ENCODE data around the gene MAD1L1.
"Not testable (repeated sequence)": the region's sequence is repeated elsewhere in the genome, so short reads cannot be mapped to it uniquely, and the experiment has no call there.

The MAD1L1 gene

GRCh38 chr7:1990001-1990670, 242.6 kb downstream of the MAD1L1 start:
- DNase-seq (ENCODE audit: low spot score), result no peak

- DNase-seq (ENCODE audit: low spot score), result no peak
Measured at GRCh38 chr7:1989049-1989860, 243.5 kb downstream of the MAD1L1 start.

- DNase-seq (ENCODE audit: low spot score), result no peak
Measured at GRCh38 chr7:1988533-1988930, 244.2 kb downstream of the MAD1L1 start.

- DNase-seq (ENCODE audit: low spot score), result no peak
Measured at GRCh38 chr7:1987591-1988532, 244.9 kb downstream of the MAD1L1 start.

GRCh38 chr7:1987084-1987535, 245.6 kb downstream of the MAD1L1 start:
- DNase-seq (ENCODE audit: low spot score), result no peak

- no peak for DNase-seq (ENCODE audit: low spot score)
Measured at GRCh38 chr7:1986366-1987083, 246.2 kb downstream of the MAD1L1 start.

- no peak for DNase-seq (ENCODE audit: low spot score)
Measured at GRCh38 chr7:1985936-1986335, 246.8 kb downstream of the MAD1L1 start.

GRCh38 chr7:1985042-1985441, 247.7 kb downstream of the MAD1L1 start:
- DNase-seq (ENCODE audit: low spot score), result no peak

GRCh38 chr7:1981878-1982230, 250.9 kb downstream of the MAD1L1 start:
- DNase-seq (ENCODE audit: low spot score), result no peak

- DNase-seq (ENCODE audit: low spot score), result no peak
Measured at GRCh38 chr7:1981201-1981877, 251.4 kb downstream of the MAD1L1 start.

- no peak for DNase-seq (ENCODE audit: low spot score)
Measured at GRCh38 chr7:1979591-1980560, 252.9 kb downstream of the MAD1L1 start.

GRCh38 chr7:1978656-1979590, 253.8 kb downstream of the MAD1L1 start:
- DNase-seq (ENCODE audit: low spot score), result no peak

- no peak for DNase-seq (ENCODE audit: low spot score)
Measured at GRCh38 chr7:1977876-1978441, 254.8 kb downstream of the MAD1L1 start.

- no peak for DNase-seq (ENCODE audit: low spot score)
Measured at GRCh38 chr7:1977059-1977875, 255.5 kb downstream of the MAD1L1 start.

- not testable (repeated sequence) for DNase-seq (ENCODE audit: low spot score)
Measured at GRCh38 chr7:1976521-1976920, 256.2 kb downstream of the MAD1L1 start.

GRCh38 chr7:1975581-1975980, 257.2 kb downstream of the MAD1L1 start:
- DNase-seq (ENCODE audit: low spot score), result no peak

GRCh38 chr7:1975179-1975578, 257.6 kb downstream of the MAD1L1 start:
- DNase-seq (ENCODE audit: low spot score), result no peak
